ENCODE results near the gene LGALS7. TPM values are rescaled to one million over a fixed set of nuclear protein-coding genes. Genes with fewer than 3 reads are reported as not detected.

The LGALS7 gene
- total RNA-seq, 2 experiments from 2014 or later, result not detected

- Histone ChIP-seq H3K27ac (ENCODE audit: low read depth in 1 of 2, low read length in 2 of 2) (no peak overlapping the region), H3K27me3 (ENCODE audit: control insufficient read depth in 1 of 2, insufficient read depth in 2 of 2, low read length in 2 of 2) (no peaks in the 10 kb centered on the region), H3K4me3 (ENCODE audit: low read length) (no peak overlapping the region), H3K9me3 (ENCODE audit: control insufficient read depth in 1 of 2, insufficient read depth in 1 of 2, low read length in 2 of 2) (no peaks in the 10 kb centered on the region), H3K36me3 (ENCODE audit: insufficient read depth, low read length) (no peaks in the 10 kb centered on the region), H3K4me1 (ENCODE audit: insufficient read depth, low read length) (peaks cover 60% of the 10 kb centered on the region)
- H3K4me1 Mint-ChIP-seq (ENCODE audit: low read depth), result peaks cover 44% of the 10 kb centered on the region
- H3K9me3 Mint-ChIP-seq, result no peaks in the 10 kb centered on the region
- H3K27me3 Mint-ChIP-seq, result peaks cover 5% of the 10 kb centered on the region
- H3K27ac Mint-ChIP-seq, result peak overlapping the region; percentile 52
- DNase-seq (peak in 1 of 14 experiments; percentile 37), ATAC-seq (ENCODE audit: poor library complexity) (no peak)
- H3K4me3 Mint-ChIP-seq, result peak overlapping the region; percentile 84
- no peak for TF ChIP-seq CTCF (IDR thresholded peaks at IDR 0.05)
- CTCF ChIA-PET, result interaction anchor here (0.9 kb wide), 1 partner anchor 192 kb away, joined by 4 read pairs; the partner anchor contains the start of genes MRPS12 and SARS2
- intact Hi-C loops (cut with DNase I, micrococcal nuclease), result loop anchor here in 1 of 2 experiments (10.0 kb wide), 1 partner anchor 107 kb away; the partner anchor contains the start of gene HNRNPL
- H3K36me3 Mint-ChIP-seq (ENCODE audit: low read depth), result no peaks in the 10 kb centered on the region
- POLR2A ChIA-PET, result interaction anchor here (2.0 kb wide), 1 partner anchor 32 kb away, joined by 6 read pairs; no protein-coding TSS in a partner anchor
Measured at GRCh38 chr19:38737921-38738737, 35.2 kb downstream of the LGALS7 start.

GRCh38 chr19:38737281-38737865 lies 35.9 kb downstream of the LGALS7 start:
- no peak for ATAC-seq (ENCODE audit: poor library complexity)
- Histone ChIP-seq H3K27me3 (ENCODE audit: control insufficient read depth in 1 of 2, insufficient read depth in 2 of 2, low read length in 2 of 2) (no peaks in the 10 kb centered on the region), H3K4me3 (ENCODE audit: low read length) (peak overlapping the region; percentile 8), H3K9me3 (ENCODE audit: control insufficient read depth in 1 of 2, insufficient read depth in 1 of 2, low read length in 2 of 2) (no peaks in the 10 kb centered on the region), H3K36me3 (ENCODE audit: insufficient read depth, low read length) (no peaks in the 10 kb centered on the region), H3K27ac (ENCODE audit: low read depth in 1 of 2, low read length in 2 of 2) (no peak overlapping the region), H3K4me1 (ENCODE audit: insufficient read depth, low read length) (peaks cover 65% of the 10 kb centered on the region)
- peak overlapping the region; percentile 84 for H3K4me3 Mint-ChIP-seq
- H3K9me3 Mint-ChIP-seq, result no peaks in the 10 kb centered on the region
- POLR2A ChIA-PET, result interaction anchor here (2.0 kb wide), 1 partner anchor 32 kb away, joined by 6 read pairs; no protein-coding TSS in a partner anchor
- H3K36me3 Mint-ChIP-seq (ENCODE audit: low read depth), result no peaks in the 10 kb centered on the region
- CTCF ChIA-PET, result interaction anchor here (0.9 kb wide), 1 partner anchor 193 kb away, joined by 4 read pairs; the partner anchor contains the start of genes MRPS12 and SARS2
- peaks cover 44% of the 10 kb centered on the region for H3K4me1 Mint-ChIP-seq (ENCODE audit: low read depth)
- intact Hi-C loops (cut with DNase I, micrococcal nuclease), result loop anchor here in 1 of 2 experiments (10.0 kb wide), 1 partner anchor 107 kb away; the partner anchor contains the start of gene HNRNPL
- TF ChIP-seq CTCF (IDR thresholded peaks at IDR 0.05), result no peak
- H3K27ac Mint-ChIP-seq, result peak overlapping the region; percentile 52
- DNase-seq, result peak in 2 of 14 experiments; percentile 31 to 49
- peaks cover 5% of the 10 kb centered on the region for H3K27me3 Mint-ChIP-seq

- H3K4me3 ChIP-seq (ENCODE audit: low read length), result peak overlapping the region; percentile 41
- Mint-ChIP-seq H3K4me3 (peak overlapping the region; percentile 72), H3K27me3 (peaks cover 5% of the 10 kb centered on the region), H3K9me3 (no peaks in the 10 kb centered on the region), H3K36me3 (ENCODE audit: low read depth) (no peaks in the 10 kb centered on the region), H3K4me1 (ENCODE audit: low read depth) (peaks cover 44% of the 10 kb centered on the region), H3K27ac (no peak overlapping the region)
- intact Hi-C loops (cut with DNase I, micrococcal nuclease), result loop anchor here in 1 of 2 experiments (10.0 kb wide), 1 partner anchor 108 kb away; the partner anchor contains the start of gene HNRNPL
- no peak for TF ChIP-seq CTCF (IDR thresholded peaks at IDR 0.05)
- no peaks in the 10 kb centered on the region for H3K9me3 ChIP-seq (ENCODE audit: control insufficient read depth in 1 of 2, insufficient read depth in 1 of 2, low read length in 2 of 2)
- POLR2A ChIA-PET, result interaction anchor here (2.0 kb wide), 1 partner anchor 33 kb away, joined by 6 read pairs; no protein-coding TSS in a partner anchor
- peak; percentile 44 to 83 (median 59) for DNase-seq
- ATAC-seq (ENCODE audit: poor library complexity), result peak; percentile 41
- H3K27ac ChIP-seq (ENCODE audit: low read depth in 1 of 2, low read length in 2 of 2), result no peak overlapping the region
- no peaks in the 10 kb centered on the region for H3K27me3 ChIP-seq (ENCODE audit: control insufficient read depth in 1 of 2, insufficient read depth in 2 of 2, low read length in 2 of 2)
- H3K4me1 ChIP-seq (ENCODE audit: insufficient read depth, low read length), result peaks cover 65% of the 10 kb centered on the region
- CTCF ChIA-PET, result interaction anchor here (0.9 kb wide), 1 partner anchor 194 kb away, joined by 4 read pairs; the partner anchor contains the start of genes MRPS12 and SARS2
- H3K36me3 ChIP-seq (ENCODE audit: insufficient read depth, low read length), result no peaks in the 10 kb centered on the region
Measured at GRCh38 chr19:38736413-38737280, 36.7 kb downstream of the LGALS7 start.

Measured in CD4-positive, alpha-beta T cell (primary cell).